Stimulated activated naive CD8-positive, alpha-beta T cell treated with anti-CD3 and anti-CD28 coated beads, Interleukin-15, Interleukin-2, amounts not matched to agents 100 ng/mL and 50 ng/mL, for 24 hours (primary cell): ENCODE measurements around the gene MSI2.

ENCODE experiments used
- H3K27ac Mint-ChIP-seq: one replicate; pipeline ENCODE4 v1.8.0; 2021; ENCODE audit warnings: mild to moderate bottlenecking, mixed read lengths
- H3K27me3 Mint-ChIP-seq: one replicate; pipeline ENCODE4 v1.8.0; 2021; ENCODE audit warnings: mixed read lengths
- H3K36me3 Mint-ChIP-seq: one replicate; pipeline ENCODE4 v1.8.0; 2021; ENCODE audit warnings: low read depth, mixed read lengths
- H3K4me1 Mint-ChIP-seq: one replicate; pipeline ENCODE4 v1.8.0; 2021; ENCODE audit warnings: low read depth, mixed read lengths
- H3K4me3 Mint-ChIP-seq: one replicate; pipeline ENCODE4 v1.8.0; 2021; ENCODE audit warnings: mild to moderate bottlenecking, mixed read lengths
- H3K9me3 Mint-ChIP-seq: one replicate; pipeline ENCODE4 v1.8.0; 2021; ENCODE audit warnings: mixed read lengths

MSI2 gene

DNA sequence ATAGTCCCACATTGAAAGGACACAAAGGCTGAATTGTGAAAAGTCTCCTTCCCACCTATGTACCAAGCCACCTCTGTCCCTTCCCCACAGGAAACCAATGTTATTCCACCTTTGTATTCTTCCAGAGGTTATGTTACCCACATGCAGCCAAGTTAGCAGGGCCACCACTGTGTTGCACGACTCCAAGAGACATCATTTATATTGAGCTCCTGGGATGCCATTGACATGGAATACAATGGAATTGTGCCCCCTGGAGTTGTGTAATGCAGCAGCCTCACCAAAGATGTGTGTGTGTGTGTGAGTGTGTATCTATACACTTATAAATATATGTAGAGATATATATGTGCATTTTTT lies 21.6 kb upstream of the MSI2 start:
- no peaks in the 10 kb centered on the region for H3K36me3 Mint-ChIP-seq
- no peak overlapping the region for H3K4me3 Mint-ChIP-seq
- H3K27ac Mint-ChIP-seq: no peak overlapping the region
- no peaks in the 10 kb centered on the region for H3K4me1 Mint-ChIP-seq
- peaks cover 3% of the 10 kb centered on the region for H3K9me3 Mint-ChIP-seq
- H3K27me3 Mint-ChIP-seq: peaks cover 15% of the 10 kb centered on the region

DNA sequence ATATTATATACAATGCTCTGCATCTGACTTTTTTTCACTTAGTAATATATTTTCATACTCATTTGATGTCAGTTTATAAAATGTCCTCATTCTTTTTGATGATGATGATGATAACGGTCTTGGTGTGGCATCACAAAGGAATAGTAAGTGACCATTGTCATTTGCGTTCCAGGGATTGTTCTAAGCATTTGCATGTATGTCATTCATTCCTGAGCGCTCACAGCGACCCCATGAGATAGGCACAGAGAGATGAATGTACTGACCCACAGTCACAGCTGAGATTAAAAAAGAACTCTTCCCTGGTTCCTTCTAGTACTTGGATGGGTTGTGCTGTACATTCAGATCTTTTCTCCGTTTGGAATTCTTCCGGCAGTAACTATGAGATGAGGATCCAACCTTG lies 21.2 kb upstream of the MSI2 start:
- peaks cover 15% of the 10 kb centered on the region for H3K27me3 Mint-ChIP-seq
- no peaks in the 10 kb centered on the region for H3K4me1 Mint-ChIP-seq
- H3K36me3 Mint-ChIP-seq: no peaks in the 10 kb centered on the region
- H3K4me3 Mint-ChIP-seq: no peak overlapping the region
- peaks cover 3% of the 10 kb centered on the region for H3K9me3 Mint-ChIP-seq
- no peak overlapping the region for H3K27ac Mint-ChIP-seq

DNA sequence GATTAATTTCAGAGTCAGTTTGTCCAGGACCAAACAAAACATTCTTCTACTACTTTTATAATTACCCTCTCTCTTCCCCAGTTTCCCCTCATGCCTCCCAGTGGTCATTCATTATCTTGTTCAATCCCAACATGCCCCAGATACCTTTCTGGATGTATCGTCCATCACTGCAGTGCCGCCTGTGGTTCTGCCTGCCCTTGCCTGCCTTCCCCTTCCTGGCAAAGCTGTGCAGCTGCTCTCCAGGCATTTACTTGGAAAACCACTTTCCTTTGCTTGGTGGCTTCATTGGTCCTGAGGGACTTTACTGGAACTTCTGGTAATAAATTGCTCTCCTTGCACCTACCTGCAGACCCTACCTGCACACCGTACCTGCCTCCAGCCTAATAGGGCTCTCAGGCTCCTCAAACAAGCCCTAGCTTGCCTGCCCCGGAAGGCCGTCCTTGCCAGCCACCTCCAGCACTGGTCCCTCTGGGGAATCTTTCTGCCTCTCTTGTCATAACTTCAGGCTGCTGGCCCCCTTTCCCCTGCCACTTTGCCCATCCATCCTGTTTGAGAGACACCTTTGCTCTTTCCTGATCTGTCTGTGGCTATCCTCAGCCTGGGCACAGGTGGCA lies 19.5 kb upstream of the MSI2 start:
- H3K27ac Mint-ChIP-seq: no peak overlapping the region
- peaks cover 3% of the 10 kb centered on the region for H3K9me3 Mint-ChIP-seq

DNA sequence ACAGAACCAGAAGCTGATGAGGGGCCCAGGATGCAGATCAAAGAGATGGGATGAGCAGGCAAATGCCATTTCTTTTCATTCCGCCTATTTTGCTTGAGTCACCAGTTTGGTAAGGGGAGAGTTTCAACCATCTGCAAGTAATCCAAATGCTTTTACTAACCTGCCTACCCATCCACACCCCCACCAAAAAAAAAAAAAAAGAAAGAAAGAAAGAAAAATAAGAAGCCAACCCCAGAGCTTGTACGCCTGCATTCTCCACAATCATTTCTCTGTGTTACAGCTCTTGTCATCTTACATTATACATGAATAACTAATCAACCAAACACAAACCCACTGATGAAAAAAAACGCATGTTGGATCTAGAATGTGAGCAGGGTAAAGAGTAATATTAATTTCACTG lies 15.7 kb upstream of the MSI2 start:
- Mint-ChIP-seq H3K9me3 (no peaks in the 10 kb centered on the region), H3K4me3 (no peak overlapping the region), H3K27me3 (peaks cover 6% of the 10 kb centered on the region), H3K36me3 (no peaks in the 10 kb centered on the region), H3K4me1 (peaks cover 7% of the 10 kb centered on the region), H3K27ac (no peak overlapping the region)

More for the DNA sequence above, 19.5 kb upstream of the MSI2 start:
- no peaks in the 10 kb centered on the region for H3K36me3 Mint-ChIP-seq
- H3K4me1 Mint-ChIP-seq: no peaks in the 10 kb centered on the region
- H3K4me3 Mint-ChIP-seq: no peak overlapping the region
- H3K27me3 Mint-ChIP-seq: peaks cover 15% of the 10 kb centered on the region

DNA sequence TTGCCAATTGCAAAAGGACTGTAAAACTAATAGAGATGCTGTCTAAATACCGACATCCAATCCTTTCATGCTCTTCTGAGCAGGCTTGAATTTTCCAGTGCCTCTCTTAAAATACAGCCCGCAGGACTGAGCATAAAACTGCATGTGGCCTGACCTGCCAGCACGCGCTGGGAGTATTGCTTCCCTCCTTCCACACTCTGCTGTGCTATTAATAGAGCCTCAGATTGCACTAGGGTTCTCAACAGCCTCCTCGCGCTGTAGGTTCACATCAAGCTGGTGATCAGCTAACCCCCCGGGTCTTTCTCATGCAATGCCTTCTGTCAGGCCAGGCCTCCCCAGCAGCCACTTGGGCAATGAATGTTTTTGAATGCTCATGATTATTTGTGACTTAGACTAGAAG lies 14.2 kb upstream of the MSI2 start:
- Mint-ChIP-seq H3K4me3 (no peak overlapping the region), H3K36me3 (no peaks in the 10 kb centered on the region), H3K27me3 (peaks cover 3% of the 10 kb centered on the region), H3K4me1 (peaks cover 7% of the 10 kb centered on the region), H3K27ac (no peak overlapping the region), H3K9me3 (no peaks in the 10 kb centered on the region)

DNA sequence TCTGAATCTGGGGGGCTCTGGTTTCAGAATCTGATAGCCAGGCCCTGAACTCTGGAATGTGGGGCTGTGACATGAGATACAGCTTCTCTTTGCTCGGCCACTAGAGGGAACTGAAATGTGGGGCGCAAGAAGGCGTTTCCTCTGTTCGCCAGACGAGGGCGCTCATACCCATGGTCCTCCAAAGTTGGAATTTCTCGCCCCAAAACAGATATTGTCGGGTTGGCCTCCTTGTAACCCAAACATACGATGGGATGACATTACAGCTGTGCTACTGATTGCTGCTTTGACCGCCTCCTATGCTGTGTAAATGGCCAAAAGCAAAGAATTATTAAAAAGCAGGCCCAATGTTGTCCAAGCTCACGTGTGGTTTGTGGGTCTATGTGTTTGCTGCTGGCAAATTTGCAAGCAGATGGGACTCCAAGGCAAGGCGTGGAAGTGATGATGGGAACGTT lies 13.1 kb upstream of the MSI2 start:
- Mint-ChIP-seq H3K36me3 (no peaks in the 10 kb centered on the region), H3K27me3 (peaks cover 3% of the 10 kb centered on the region), H3K9me3 (no peaks in the 10 kb centered on the region), H3K4me3 (no peak overlapping the region), H3K27ac (no peak overlapping the region), H3K4me1 (peaks cover 7% of the 10 kb centered on the region)

DNA sequence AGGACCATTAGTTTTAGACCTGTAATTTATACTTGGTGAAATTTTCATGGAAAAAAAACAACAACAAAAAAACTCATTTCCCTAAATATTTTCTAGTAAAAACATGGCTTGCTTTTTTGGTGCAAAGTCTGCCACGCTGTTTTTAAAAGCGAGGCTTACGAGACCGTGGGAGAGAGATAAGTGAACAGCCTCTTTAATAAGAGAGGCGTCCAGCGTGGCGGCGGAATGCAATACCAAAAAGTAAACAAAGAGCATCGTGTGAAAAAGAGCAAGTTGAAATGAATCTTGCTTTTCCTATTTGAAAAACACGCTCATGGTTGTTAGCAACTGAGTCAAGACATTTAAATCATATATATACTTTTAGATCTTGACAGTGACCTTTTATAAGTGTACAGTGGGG lies 10.5 kb upstream of the MSI2 start:
- Mint-ChIP-seq H3K4me1 (peaks cover 7% of the 10 kb centered on the region), H3K36me3 (no peaks in the 10 kb centered on the region), H3K9me3 (peaks cover 8% of the 10 kb centered on the region), H3K27ac (no peak overlapping the region), H3K27me3 (peaks cover 3% of the 10 kb centered on the region), H3K4me3 (no peak overlapping the region)

DNA sequence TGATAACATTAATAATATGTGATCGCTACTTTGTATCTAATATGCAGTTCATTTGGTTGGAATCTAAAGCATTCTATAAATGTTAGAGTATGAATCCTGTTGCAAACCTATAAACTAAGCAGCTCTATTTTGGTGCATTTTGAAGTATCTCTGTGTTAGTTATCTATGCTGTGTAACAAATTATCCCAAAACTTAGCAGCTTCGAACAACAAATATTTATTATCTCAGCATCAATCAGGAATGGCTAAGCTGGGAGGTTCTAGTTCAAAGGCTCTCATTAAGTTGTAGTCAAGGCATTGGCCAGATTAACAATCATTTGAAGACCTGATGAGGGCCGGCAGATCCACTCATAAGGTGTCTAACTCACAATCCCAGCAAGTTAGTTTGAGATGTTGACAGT lies 10.1 kb upstream of the MSI2 start:
- Mint-ChIP-seq H3K9me3 (peaks cover 8% of the 10 kb centered on the region), H3K27me3 (peaks cover 3% of the 10 kb centered on the region), H3K36me3 (no peaks in the 10 kb centered on the region), H3K4me3 (no peak overlapping the region), H3K27ac (no peak overlapping the region), H3K4me1 (peaks cover 7% of the 10 kb centered on the region)

DNA sequence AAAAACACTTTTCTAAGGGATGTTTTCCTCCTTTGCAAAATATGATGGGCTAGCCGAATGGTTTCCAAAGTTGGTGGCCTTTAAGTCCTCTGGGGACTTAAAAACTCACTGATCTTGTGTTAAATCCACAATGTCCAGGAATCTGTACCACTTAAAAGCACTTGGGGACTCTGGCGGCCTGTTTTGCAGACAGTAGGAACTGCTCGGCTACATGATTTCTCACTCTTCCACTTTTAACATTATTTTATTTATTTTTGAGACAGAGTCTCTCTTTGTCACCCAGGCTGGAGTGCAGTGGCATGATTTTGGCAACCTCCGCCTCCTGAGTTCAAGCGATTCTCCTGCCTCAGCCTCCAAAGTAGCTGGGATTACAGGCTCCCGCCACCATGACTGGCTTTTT lies 9.1 kb upstream of the MSI2 start:
- no peak overlapping the region for H3K4me3 Mint-ChIP-seq
- peaks cover 7% of the 10 kb centered on the region for H3K4me1 Mint-ChIP-seq
- H3K27ac Mint-ChIP-seq: no peak overlapping the region
- no peaks in the 10 kb centered on the region for H3K36me3 Mint-ChIP-seq
- peaks cover 3% of the 10 kb centered on the region for H3K27me3 Mint-ChIP-seq
- H3K9me3 Mint-ChIP-seq: peaks cover 8% of the 10 kb centered on the region

DNA sequence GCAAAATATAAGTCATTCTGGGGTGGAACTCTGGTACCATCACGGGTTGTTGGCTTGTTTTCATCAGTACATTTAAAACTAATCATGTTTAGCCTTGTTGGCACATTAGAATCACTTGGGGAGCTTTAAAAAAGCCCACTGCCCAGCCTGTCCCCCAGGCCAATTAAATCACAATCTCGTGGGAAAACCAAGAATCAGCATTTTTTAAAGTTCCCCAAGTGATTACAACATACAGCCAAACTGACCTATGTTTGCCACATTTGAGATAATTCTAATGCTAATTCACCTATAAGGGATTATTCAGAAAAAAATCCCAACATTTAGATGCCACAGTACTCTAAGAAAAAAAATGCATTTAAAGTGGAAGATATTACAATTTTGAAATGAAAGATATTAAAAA lies 8.4 kb upstream of the MSI2 start:
- peaks cover 6% of the 10 kb centered on the region for H3K4me1 Mint-ChIP-seq
- no peak overlapping the region for H3K27ac Mint-ChIP-seq
- peaks cover 8% of the 10 kb centered on the region for H3K9me3 Mint-ChIP-seq
- no peaks in the 10 kb centered on the region for H3K36me3 Mint-ChIP-seq
- no peak overlapping the region for H3K4me3 Mint-ChIP-seq
- H3K27me3 Mint-ChIP-seq: peaks cover 3% of the 10 kb centered on the region

DNA sequence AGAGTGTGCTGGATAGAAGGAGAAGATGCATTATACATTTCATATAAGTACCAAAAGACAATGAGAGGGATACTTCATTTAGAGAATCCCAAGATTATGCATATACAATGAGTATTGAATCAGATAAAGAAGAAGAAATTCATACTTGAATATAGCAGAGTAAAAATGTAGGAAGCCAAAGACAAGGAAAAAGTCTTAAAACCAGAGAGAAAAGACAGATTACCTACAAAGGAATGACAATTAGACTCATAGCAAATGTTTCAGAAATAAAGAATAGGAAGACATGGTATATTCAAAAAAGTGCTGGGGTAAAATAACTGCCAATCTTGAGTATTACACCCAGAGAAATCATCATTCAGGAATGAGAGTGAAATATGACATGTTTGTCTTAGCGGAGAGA lies 6.8 kb upstream of the MSI2 start:
- H3K27me3 Mint-ChIP-seq: no peaks in the 10 kb centered on the region
- peaks cover 8% of the 10 kb centered on the region for H3K9me3 Mint-ChIP-seq
- no peak overlapping the region for H3K4me3 Mint-ChIP-seq
- no peaks in the 10 kb centered on the region for H3K36me3 Mint-ChIP-seq
- H3K27ac Mint-ChIP-seq: no peak overlapping the region
- no peaks in the 10 kb centered on the region for H3K4me1 Mint-ChIP-seq

DNA sequence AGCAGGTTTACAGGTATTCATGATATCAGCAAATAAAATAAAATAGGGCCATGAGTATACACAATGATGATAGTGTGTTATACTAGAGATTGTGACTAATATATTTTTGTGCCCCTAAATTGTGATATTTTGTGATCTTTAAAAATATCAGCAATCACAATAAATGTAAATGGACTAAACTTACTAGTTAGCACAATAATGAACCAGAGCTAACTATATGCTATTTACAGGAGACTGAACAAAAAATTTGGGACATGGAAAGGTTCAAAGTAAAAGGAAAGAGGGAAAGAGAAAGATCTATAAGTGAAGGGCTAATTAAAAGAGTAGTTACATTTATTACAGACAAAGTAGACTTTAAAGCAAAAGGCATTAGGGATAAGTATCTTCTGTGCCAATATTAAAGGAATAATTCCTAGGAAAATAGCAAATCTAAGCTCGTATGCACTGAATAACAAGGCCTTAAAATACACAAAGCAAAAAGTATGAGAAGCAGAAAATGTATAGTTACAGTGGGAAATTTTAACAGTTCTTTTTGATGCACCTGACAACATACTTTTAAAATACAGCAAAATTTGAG lies 5.0 kb upstream of the MSI2 start:
- H3K27ac Mint-ChIP-seq: no peak overlapping the region

DNA sequence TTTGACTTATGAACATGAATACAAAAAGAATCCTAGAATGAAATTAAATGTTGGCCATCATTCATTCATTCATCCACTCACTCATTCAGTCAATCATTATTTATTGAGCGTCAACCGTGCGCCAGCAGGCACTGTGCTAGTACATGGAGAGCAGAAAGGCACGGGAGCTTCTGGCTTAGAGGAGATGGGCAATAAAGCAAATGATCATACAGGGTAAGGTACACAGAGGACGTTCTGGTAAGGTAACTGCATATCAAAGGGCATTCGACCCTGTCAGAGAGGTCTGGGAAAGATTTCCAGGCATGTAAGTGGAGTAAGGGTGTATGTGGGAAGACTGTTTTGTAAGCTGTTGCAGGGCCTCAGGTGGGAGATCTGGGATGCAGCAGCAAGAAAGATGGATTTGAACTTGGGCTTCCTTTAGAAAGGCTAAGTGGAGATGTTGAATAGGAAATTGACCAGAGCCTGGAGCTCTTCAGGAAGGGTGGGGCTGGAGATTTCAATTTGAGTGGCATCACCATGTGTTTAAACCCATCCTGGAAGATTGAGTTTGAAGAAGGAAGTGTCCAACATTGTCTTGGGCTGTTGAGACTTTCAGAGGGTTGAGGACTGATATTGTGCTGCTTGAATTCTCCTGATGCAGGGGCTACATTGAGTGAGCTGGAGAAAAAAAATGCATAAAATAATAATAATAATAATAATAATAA lies 2.8 kb upstream of the MSI2 start:
- no peak overlapping the region for H3K4me3 Mint-ChIP-seq
- H3K9me3 Mint-ChIP-seq: peaks cover 8% of the 10 kb centered on the region
- H3K27me3 Mint-ChIP-seq: peaks cover 7% of the 10 kb centered on the region
- peaks cover 6% of the 10 kb centered on the region for H3K36me3 Mint-ChIP-seq
- H3K27ac Mint-ChIP-seq: no peak overlapping the region
- H3K4me1 Mint-ChIP-seq: peaks cover 20% of the 10 kb centered on the region

More for the DNA sequence above, 5.0 kb upstream of the MSI2 start:
- Mint-ChIP-seq H3K4me3 (no peak overlapping the region), H3K27me3 (peaks cover 7% of the 10 kb centered on the region), H3K9me3 (peaks cover 8% of the 10 kb centered on the region), H3K4me1 (peaks cover 10% of the 10 kb centered on the region), H3K36me3 (no peaks in the 10 kb centered on the region)

DNA sequence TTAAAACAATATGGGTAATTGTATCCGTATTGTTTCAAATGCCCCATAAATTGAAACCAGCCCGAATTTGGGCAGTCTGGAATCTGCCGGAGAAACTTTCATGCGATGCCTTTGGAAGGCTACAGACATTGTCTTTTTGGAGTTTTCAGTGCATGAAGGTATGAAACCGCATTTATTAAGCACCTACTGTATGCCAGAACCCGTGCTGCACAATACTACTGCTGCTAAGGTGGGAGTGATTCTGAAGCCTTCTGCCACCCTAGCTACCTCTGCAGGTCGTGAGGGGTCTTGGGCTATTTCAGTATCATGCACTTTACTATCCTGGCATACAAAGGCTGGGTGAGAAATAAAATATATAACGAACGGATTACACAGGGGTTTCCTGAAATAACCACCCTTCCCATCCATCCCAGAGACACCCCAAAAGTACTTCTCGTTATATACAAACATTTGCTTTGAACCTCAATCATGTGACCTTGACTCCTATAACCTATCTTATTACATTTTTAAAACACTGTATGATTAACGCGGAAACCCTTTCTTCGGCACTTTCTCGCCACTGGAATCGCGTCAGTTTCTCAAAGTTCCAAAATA lies 1.0 kb upstream of the MSI2 start:
- Mint-ChIP-seq H3K4me1 (peaks cover 37% of the 10 kb centered on the region), H3K36me3 (peaks cover 22% of the 10 kb centered on the region), H3K4me3 (peak overlapping the region; percentile 86), H3K9me3 (no peaks in the 10 kb centered on the region), H3K27ac (peak overlapping the region; percentile 88), H3K27me3 (peaks cover 7% of the 10 kb centered on the region)

DNA sequence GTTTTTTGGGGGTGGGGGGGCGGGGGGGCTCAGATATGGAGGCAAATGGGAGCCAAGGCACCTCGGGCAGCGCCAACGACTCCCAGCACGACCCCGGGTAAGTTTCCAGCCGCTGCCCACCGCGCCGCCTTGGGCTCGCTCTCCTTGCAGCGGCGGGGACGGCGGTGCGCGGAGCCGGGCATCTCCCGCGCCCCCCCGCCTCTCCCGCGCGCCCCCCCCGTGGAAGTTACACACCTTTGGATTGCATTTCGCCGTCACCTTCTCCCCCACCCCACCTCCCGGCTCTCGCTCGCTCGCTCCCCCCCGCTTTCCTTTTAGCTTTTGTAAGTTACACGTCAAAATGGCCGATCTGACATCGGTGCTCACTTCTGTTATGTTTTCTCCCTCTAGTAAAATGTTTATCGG lies 387 bp downstream of the MSI2 start:
- peak overlapping the region; percentile 92 for H3K27ac Mint-ChIP-seq
- peaks cover 52% of the 10 kb centered on the region for H3K4me1 Mint-ChIP-seq
- H3K9me3 Mint-ChIP-seq: no peaks in the 10 kb centered on the region
- H3K4me3 Mint-ChIP-seq: peak overlapping the region; percentile 96
- peaks cover 7% of the 10 kb centered on the region for H3K27me3 Mint-ChIP-seq
- peaks cover 34% of the 10 kb centered on the region for H3K36me3 Mint-ChIP-seq
